WTC11 (cell line): ENCODE data around the gene ZNF276.
A peak's percentile ranks its signal among the peaks of the same experiment; 100 is the strongest.

Source experiments
- ZNF121 ChIP-seq: sonication (generic); formaldehyde crosslinking; IDR thresholded peaks from 2 replicates; pipeline ENCODE4 v1.8.0; 2023; ENCODE audit warnings: missing genetic modification reagents
- TF ChIP-seq, protein P1 (sequence below): fragments of 200-600 bp; IDR thresholded peaks from 2 replicates; pipeline ENCODE4 v1.8.0; 2022; ENCODE audit warnings: antibody characterized with exemption
- TF ChIP-seq, protein P2 (sequence below): sonication (generic); formaldehyde crosslinking; IDR thresholded peaks from 2 replicates; pipeline ENCODE4 v1.8.1; 2023; ENCODE audit warnings: mild to moderate bottlenecking, missing genetic modification reagents
- TF ChIP-seq, protein P3 (sequence below): sonication (generic); formaldehyde crosslinking; IDR thresholded peaks from 2 replicates; pipeline ENCODE4 v1.8.0; 2022; ENCODE audit warnings: mild to moderate bottlenecking, missing genetic modification reagents
- TF ChIP-seq, protein P4 (sequence below): sonication (generic); formaldehyde crosslinking; IDR thresholded peaks from 2 replicates; pipeline ENCODE4 v1.8.1; 2023; ENCODE audit warnings: mild to moderate bottlenecking, missing genetic modification reagents, borderline replicate concordance
- TF ChIP-seq, protein P5 (sequence below): sonication (generic); formaldehyde crosslinking; IDR thresholded peaks from 2 replicates; pipeline ENCODE4 v1.8.1; 2023; ENCODE audit warnings: mild to moderate bottlenecking, missing genetic modification reagents, moderate library complexity

- TF ChIP-seq, protein P1, sequence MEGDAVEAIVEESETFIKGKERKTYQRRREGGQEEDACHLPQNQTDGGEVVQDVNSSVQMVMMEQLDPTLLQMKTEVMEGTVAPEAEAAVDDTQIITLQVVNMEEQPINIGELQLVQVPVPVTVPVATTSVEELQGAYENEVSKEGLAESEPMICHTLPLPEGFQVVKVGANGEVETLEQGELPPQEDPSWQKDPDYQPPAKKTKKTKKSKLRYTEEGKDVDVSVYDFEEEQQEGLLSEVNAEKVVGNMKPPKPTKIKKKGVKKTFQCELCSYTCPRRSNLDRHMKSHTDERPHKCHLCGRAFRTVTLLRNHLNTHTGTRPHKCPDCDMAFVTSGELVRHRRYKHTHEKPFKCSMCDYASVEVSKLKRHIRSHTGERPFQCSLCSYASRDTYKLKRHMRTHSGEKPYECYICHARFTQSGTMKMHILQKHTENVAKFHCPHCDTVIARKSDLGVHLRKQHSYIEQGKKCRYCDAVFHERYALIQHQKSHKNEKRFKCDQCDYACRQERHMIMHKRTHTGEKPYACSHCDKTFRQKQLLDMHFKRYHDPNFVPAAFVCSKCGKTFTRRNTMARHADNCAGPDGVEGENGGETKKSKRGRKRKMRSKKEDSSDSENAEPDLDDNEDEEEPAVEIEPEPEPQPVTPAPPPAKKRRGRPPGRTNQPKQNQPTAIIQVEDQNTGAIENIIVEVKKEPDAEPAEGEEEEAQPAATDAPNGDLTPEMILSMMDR, result no peak
- no peak for TF ChIP-seq ZNF121
- TF ChIP-seq, protein P2, sequence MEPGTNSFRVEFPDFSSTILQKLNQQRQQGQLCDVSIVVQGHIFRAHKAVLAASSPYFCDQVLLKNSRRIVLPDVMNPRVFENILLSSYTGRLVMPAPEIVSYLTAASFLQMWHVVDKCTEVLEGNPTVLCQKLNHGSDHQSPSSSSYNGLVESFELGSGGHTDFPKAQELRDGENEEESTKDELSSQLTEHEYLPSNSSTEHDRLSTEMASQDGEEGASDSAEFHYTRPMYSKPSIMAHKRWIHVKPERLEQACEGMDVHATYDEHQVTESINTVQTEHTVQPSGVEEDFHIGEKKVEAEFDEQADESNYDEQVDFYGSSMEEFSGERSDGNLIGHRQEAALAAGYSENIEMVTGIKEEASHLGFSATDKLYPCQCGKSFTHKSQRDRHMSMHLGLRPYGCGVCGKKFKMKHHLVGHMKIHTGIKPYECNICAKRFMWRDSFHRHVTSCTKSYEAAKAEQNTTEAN, result no peak
- TF ChIP-seq, protein P3, sequence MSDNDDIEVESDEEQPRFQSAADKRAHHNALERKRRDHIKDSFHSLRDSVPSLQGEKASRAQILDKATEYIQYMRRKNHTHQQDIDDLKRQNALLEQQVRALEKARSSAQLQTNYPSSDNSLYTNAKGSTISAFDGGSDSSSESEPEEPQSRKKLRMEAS (CRISPR knock-in tag), result peak; percentile 90
- TF ChIP-seq, protein P4, sequence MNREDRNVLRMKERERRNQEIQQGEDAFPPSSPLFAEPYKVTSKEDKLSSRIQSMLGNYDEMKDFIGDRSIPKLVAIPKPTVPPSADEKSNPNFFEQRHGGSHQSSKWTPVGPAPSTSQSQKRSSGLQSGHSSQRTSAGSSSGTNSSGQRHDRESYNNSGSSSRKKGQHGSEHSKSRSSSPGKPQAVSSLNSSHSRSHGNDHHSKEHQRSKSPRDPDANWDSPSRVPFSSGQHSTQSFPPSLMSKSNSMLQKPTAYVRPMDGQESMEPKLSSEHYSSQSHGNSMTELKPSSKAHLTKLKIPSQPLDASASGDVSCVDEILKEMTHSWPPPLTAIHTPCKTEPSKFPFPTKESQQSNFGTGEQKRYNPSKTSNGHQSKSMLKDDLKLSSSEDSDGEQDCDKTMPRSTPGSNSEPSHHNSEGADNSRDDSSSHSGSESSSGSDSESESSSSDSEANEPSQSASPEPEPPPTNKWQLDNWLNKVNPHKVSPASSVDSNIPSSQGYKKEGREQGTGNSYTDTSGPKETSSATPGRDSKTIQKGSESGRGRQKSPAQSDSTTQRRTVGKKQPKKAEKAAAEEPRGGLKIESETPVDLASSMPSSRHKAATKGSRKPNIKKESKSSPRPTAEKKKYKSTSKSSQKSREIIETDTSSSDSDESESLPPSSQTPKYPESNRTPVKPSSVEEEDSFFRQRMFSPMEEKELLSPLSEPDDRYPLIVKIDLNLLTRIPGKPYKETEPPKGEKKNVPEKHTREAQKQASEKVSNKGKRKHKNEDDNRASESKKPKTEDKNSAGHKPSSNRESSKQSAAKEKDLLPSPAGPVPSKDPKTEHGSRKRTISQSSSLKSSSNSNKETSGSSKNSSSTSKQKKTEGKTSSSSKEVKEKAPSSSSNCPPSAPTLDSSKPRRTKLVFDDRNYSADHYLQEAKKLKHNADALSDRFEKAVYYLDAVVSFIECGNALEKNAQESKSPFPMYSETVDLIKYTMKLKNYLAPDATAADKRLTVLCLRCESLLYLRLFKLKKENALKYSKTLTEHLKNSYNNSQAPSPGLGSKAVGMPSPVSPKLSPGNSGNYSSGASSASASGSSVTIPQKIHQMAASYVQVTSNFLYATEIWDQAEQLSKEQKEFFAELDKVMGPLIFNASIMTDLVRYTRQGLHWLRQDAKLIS, result 0 out of 2 replicates have a peak, but pooled peaks have one; percentile 64
- TF ChIP-seq, protein P5, sequence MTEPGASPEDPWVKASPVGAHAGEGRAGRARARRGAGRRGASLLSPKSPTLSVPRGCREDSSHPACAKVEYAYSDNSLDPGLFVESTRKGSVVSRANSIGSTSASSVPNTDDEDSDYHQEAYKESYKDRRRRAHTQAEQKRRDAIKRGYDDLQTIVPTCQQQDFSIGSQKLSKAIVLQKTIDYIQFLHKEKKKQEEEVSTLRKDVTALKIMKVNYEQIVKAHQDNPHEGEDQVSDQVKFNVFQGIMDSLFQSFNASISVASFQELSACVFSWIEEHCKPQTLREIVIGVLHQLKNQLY (CRISPR knock-in tag), result no peak
Observed at GRCh38 chr16:89686520-89687091, 34.7 kb upstream of the ZNF276 start, which contains the start of gene CDK10.
